ENCODE measurements around the gene TUBA1C.

- TF ChIP-seq CTCF (IDR thresholded peaks at IDR 0.05 in 4 of 5, conservative IDR thresholded peaks at IDR 0.05 in 1 of 5), result no peak
- no peak for TF ChIP-seq POLR2A (IDR thresholded peaks at IDR 0.05)
Measured at GRCh38 chr12:49293056-49293956, 28.4 kb downstream of the TUBA1C start.

Data from gastrocnemius medialis (tissue), 4 donors.